Stimulated activated CD4-positive, alpha-beta T cell treated with anti-CD3 and anti-CD28 coated beads, Interleukin-2, amount 100 ng/mL, for 24 hours (primary cell): Measurements from ENCODE around the gene COX7A2L.
A peak's percentile ranks its signal among the peaks of the same experiment; 100 is the strongest.
"Not testable (repeated sequence)": the region's sequence is repeated elsewhere in the genome, so short reads cannot be mapped to it uniquely, and the experiment has no call there.

ENCODE experiments used
- DNase-seq, 2 donors: peaks; one replicate each; pipeline ENCODE4 v3.0.0-alpha.2; 2020

The COX7A2L gene

DNA sequence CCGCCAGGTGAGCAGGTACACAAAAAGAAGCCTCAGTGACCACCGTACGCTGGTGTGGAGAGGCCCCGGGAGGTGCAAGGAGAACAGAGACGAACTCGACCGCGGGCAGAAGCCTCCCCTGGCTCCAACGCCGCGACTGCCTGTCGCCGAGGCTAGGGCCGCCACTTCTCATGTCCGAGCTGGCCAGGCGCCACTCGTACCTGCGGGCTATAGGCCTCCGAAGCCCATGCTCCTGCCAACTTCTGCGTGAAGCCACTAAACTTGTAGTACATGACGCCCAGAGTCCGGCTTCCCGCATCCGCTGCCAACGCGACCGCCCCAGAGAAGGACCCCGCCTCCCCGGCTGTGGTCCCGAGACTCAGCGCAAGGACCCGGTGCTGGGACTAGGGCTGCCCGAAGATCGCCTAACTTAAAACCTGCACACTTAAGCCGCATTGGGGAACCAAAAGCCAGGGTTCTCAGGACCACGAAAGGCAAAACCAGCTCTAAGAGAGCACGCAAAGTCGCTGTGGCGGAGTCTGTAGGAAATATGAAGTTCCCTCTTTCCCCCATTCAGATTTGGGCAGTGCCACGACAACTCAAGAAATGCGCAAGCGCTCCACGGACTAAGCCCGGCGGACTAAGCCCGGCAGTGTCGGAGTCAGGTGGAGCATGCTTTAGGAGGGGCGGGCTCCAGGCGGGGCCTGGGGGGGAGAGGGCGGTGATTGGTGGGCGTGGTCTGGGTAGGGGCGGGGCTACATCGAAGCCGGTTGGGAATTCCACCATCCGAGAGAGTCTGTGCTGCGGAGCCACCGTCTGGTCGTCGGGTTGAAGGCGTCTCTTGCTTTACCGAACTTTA lies at the start of gene COX7A2L:
TSS of gene COX7A2L (minus strand) at position 328 of the 838 bp plus-strand sequence. CDS start at position 272, 56 bp downstream.
- peak; percentile 96 for DNase-seq

GRCh38 chr2:42408009-42408408 lies 47.0 kb upstream of the COX7A2L start:
- DNase-seq: no peak

- no peak for DNase-seq
Measured at GRCh38 chr2:42407476-42407875, 46.5 kb upstream of the COX7A2L start.

- no peak for DNase-seq
Measured at GRCh38 chr2:42404676-42405075, 43.7 kb upstream of the COX7A2L start.

DNA sequence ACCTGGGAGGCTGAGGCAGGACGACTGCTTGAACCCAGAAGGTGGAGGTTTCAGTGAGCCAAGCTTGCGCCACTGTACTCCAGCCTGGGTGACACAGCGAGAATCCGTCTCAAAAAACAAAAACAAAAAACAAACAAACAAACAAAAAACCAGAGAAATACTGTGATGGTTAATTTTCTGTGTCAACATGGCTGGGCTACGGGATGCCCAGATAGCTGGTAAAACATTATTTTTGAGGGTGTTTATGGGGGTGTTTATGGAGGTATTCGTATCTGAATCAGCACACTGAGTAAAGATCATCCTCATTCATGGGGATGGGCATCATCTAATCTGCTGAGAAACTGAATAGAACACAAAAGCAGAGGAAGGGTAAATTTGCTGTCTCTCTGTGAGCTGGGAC lies 40.8 kb upstream of the COX7A2L start:
- DNase-seq: no peak

- not testable (repeated sequence) for DNase-seq
Measured at GRCh38 chr2:42398052-42398451, 37.0 kb upstream of the COX7A2L start.

DNA sequence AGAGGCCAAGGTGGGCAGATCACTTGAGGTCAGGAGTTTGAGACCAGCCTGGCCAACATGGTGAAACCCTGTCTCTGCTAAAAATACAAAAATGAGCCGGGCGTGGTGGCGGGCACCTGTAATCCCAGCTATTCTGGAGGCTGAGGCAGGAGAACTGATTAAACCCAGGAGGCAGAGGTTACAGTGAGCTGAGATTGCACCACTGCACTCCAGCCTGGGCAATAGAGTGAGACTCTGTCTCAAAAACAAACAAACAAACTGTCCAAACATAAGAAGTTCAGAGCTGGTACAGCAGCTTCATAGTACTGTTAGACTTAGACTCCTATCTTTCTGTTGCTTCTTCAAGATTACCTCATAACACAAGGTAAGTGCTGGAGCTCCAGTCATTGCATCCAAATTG lies 32.3 kb upstream of the COX7A2L start:
- not testable (repeated sequence) for DNase-seq

- no peak for DNase-seq
Measured at GRCh38 chr2:42392191-42392590, 31.2 kb upstream of the COX7A2L start.

DNA sequence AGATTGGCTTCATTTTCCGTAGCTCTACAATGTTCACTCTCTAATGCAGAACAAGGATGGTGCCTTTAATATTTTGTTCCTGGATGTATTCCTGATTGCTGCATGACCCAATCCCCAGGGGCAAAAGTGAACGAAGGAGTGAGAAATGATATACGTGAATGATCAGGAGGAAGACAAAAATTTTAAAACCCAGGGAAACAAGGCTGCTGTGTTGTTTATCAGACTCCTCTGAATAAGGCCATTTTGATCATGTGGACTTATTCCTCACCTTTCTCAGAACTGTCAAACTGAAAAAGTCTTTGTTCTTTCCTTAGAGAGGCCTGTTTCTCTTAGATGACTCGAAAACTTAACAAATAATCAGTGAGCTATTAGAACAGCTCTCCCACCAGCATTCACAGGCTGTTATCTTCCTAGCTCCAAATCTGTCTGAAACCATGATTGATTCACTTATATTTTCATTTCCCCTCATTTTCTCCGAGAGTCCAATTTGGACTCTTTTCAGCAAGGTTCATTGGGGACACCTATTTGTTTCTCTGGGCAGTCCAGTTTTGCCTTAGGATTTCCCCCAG lies 29.5 kb upstream of the COX7A2L start:
- no peak for DNase-seq

GRCh38 chr2:42386682-42387081 lies 25.7 kb upstream of the COX7A2L start:
- no peak for DNase-seq

GRCh38 chr2:42385225-42385624 lies 24.2 kb upstream of the COX7A2L start:
- no peak for DNase-seq

DNA sequence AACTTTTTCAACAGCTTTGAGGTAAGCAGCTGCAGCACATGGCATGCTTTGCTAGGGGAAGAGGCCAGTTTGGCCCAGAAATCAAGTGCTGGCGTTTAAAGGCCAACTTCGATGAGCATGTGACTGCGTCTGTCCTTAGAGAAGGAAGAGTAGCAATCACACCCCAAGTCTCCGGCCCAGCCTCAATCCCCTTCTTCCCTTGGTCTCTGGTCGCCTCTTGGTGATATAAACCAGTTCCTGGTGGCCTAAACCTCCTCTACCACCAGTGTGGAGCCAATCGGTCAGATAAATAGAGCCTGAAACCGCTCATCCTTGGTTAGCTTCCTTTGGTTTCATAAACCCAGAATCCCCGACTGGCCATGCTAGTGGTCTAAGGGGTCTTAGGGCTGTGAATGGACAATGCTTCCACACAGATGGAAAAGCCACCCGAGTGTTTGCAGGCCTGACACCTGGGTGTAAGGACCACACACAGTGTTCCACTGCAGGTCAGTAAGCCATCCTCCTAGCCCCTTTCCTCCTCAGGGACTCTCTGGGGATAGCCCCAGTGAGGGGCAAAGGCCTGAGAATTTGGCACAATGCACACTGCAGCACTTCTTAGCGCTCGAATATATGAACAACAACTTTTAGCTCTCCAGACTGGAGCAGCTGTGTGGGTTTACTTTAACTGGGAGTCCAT lies 23.0 kb upstream of the COX7A2L start:
- no peak for DNase-seq

DNA sequence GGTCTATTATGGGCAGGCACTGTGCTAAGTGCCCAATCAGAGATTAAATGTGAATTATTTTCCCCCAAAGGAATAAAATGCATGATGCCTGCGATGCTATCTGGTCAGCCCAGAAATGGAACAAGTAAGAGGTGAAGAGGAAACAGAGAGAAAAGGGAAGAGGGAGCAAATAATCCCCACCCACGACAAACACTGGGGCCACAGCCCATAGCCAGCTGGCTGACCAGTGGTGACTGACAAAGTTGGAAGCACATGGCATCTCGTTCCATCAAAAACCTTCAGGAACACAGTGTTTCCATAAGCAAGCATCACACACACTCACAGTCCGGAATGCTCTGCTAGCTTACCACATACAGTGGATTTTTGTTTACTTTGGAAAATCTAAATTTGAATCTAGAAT lies 21.1 kb upstream of the COX7A2L start:
- DNase-seq: no peak

DNA sequence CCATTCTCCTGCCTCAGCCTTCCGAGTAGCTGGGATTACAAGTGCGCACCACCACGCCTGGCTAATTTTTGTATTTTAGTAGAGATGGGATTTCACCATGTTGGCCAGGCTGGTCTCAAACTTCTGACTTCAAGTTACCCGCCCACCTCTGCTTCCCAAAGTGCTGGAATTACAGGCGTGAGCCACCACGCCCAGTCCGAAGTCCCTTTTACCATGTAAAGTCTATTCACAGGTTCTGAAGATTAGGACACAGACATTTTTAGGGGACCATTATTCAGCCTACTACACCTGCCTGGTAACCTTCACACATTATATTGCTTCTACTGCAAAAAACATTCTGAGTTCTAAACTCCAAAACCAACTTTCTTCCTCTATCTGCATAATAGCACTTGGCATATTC lies 19.0 kb upstream of the COX7A2L start:
- DNase-seq: not testable (repeated sequence)

DNA sequence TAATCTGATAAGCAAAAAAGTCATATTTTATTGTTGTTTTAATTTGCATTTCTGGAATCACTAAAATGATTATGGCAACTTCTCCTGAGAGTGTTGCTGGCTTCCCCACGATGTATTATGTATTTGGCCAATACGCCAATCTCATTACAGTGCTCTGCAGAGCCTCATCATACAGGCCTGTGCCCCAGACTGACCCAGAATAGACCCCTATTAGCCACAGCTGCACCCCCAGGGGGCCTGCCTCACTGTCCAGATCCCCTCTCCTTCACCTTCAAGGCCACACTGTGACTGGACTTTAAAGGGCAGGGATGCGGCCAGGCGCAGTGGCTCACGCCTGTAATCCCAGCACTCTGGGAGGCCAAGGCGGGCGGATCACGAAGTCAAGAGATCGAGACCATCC lies 17.4 kb upstream of the COX7A2L start:
- DNase-seq: no peak

DNA sequence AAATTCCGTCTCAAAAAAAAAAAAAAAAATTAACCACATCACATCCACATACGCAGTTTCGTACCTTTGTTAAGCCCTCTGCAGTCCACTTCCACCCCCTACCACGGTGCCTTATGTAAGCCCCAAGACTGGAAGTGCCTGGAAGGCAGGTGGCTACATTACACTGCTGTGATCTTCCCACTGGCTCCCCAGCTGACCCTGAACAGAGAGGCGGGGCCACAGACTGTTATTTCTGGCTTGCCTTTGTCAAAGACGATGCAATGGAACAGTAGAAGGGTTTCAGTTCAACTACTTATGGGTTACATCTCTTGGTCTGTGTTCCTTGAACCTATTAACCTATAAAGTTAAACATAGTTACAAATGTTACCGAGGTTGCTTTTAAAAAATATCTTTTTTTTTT lies 15.7 kb upstream of the COX7A2L start:
- DNase-seq: no peak

DNA sequence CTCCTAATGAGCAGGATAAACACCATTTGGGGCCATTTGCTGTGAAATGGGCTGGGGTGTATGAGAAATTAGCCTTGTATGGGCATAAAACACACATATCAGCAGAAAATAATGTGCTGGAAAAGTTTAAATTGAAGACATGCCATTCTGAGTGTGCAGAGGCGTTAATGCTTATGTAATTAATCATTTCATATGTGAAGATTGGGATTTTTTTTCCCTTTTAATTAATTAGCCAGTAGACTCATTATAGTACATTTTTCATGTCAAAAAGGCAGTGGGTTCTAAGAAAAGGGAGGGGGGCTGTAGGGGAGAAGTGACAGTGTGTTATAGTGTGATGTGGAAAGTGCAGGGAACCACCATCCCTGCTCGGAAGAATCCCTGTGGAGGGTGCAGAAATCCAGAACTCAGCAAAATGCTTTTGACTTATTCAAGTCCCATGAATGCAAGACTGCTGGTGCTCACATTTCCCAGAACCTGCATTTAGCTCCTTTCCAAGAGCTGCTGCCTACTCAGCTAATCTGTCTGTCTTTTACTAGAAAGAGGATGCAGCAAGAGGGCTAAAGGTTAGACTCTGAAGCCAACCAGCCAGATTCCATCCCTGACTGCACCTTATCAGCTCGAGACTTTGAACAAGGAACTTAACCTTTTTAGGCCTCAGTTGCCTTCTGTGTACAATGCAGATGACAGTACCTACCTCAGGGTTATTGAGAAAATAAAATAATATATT lies 11.6 kb upstream of the COX7A2L start:
- no peak for DNase-seq

DNA sequence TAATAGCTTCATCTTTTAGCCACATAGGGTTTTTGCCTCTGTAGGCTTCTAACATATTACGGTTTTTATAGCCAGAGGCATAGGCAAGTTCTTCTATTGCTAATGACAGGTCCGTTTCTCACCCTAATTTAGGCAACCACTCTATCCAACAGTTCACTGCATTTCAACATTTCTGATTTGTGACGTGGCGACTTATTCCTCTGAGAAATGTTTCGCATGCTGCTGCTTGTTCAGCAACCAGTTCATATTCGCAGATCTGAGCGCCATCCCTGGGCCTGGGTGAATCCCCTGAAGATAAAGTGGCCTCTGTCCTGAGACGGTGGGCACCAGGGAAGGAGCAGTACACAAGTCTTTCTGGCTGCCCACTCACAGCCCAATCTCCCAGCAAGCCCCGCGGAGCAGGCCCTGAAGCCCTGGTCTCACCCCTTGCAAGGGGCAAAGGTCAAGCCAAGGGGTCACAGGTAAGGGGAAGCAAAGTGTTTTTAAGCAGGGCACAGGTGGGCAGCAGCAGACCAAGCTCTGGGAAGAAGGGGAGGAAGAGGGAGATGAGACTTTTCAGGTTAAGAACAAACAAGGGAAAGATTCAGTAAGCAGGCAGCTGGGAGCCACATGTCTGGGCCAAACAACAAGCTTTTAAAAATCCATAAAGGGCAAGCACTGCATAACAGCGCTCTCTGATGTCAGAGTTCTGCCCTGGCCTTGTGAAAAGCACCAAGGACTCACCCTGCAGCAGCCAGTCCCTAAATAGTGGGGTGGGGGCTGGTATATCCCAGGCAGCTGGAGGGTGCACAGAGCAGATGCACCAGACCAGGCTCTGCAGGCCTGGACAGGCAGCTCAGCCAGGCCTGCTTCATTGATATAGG lies 10.8 kb upstream of the COX7A2L start:
- DNase-seq: no peak

DNA sequence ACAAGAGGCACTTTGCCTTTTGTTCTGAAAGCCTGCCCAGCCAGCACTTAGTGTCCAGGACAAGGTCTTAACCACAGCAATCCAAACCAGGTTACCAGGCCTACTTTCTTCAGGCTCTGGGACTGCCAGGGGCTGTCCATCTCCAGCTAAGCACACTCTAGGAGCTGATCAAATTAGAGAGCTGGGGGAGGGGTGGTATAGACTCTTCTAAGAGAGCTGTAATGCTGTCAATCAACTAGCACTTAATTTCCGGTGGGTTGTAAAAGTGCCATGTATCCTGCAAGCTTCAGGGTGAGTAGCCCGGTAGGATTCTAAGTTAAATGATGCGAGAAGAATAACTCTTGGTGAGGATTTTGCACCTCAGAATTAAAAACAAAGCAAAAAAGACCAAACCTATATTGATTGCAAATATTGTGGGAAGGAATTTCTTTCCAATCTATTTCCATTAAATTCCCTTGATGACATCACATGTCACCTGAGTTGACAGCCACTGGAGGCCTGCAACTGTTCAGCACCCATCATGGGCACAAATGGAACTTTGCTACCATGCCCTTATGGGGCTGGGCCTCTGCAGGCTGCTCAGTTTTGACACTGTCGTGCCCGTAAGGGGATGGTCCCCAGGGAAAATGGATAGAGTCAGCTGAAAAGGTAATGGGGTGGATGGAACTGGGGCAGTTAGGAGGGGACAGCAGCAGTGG lies 8.7 kb upstream of the COX7A2L start:
- DNase-seq: no peak

DNA sequence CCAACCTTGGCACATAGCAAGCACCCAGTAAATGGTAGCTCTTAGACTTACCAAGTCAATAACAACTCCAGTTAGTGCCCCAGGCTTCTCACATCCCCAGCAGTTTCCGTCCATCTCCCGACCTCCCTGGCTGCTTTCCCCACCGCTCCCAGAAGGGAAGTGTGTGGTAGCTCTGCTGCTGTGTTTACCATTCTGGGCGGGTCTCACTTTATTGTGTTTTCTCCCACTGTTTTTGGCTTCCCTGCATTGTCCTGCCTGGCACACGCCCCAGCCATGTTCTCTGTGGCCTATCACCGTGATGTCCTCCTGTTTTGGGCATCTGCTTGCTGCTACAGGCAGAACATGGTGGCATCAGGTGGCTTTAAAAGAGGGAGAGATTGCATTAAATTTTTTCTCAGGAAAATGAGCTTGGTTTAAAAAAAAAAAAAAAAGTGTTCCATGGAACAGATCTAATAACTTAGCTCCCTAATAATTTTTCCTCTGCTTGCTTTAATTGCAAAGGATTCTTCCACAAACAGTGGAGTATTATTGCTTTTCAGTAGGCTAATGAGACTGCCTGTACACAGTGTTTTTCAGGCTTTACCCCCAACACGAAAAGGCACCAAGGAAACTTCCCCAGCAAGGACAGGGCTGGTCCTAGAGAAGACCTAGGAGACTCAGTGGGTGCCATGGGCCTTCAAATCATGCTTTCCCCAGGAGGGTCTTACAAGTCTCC lies 8.0 kb upstream of the COX7A2L start:
- DNase-seq: no peak

DNA sequence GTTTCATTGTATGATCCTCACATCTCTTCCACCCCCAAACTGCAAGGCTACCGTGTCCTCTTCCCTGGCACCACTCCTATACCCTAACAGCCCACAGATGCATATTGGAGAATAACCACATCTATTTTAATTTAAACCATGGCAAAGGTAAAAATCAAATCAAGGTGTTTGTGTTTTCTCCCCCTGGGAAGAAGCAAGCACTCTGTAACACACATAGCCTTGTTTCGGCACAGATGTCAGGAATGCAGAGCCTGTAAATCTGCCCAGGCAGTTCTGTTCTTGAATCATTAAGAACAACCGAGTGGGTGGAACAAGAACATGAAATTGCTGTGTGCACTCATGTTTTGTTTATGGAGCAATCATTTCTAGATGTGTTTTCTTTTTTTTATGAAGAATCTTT lies 6.8 kb upstream of the COX7A2L start:
- DNase-seq: no peak
